Anterior cingulate cortex (tissue), 58 donors: Measurements from ENCODE around the gene SMIM1.

Experiments used
- DNase-seq, 58 donors: peaks; one replicate each; lab custom pipeline; 2025; lab: John Stamatoyannopoulos, UW

Gene SMIM1

GRCh38 chr1:3772715-3773571 is at the start of gene SMIM1:
TSS of gene SMIM1 (plus strand) at chr1:3772749. CDS start at chr1:3775374, 2,625 bp downstream.
- peak in 2 of 58 donors; percentile 10 to 23 for DNase-seq

GRCh38 chr1:3722846-3723245 is 49.7 kb upstream of the SMIM1 start:
- DNase-seq, result no peak

- DNase-seq, result peak in 48 of 58 donors; percentile 9 to 83 (median 50)
Observed at GRCh38 chr1:3724416-3725030, 48.0 kb upstream of the SMIM1 start.

- no peak for DNase-seq
Observed at GRCh38 chr1:3725366-3725765, 47.2 kb upstream of the SMIM1 start.

GRCh38 chr1:3727042-3727824 is 45.3 kb upstream of the SMIM1 start:
- peak in 27 of 58 donors; percentile 10 to 62 (median 33) for DNase-seq

GRCh38 chr1:3727825-3728776 is 44.4 kb upstream of the SMIM1 start:
- DNase-seq, result no peak

GRCh38 chr1:3729594-3730542 is 42.7 kb upstream of the SMIM1 start:
- DNase-seq, result no peak

GRCh38 chr1:3730543-3731247 is 41.9 kb upstream of the SMIM1 start:
- DNase-seq, result no peak

GRCh38 chr1:3731583-3732433 is 40.7 kb upstream of the SMIM1 start:
- peak in 30 of 58 donors; percentile 14 to 68 (median 32) for DNase-seq

GRCh38 chr1:3732434-3733093 is 40.0 kb upstream of the SMIM1 start:
- no peak for DNase-seq

- DNase-seq, result no peak
Observed at GRCh38 chr1:3733094-3733882, 39.3 kb upstream of the SMIM1 start.

- DNase-seq, result no peak
Observed at GRCh38 chr1:3733883-3734589, 38.5 kb upstream of the SMIM1 start.

- DNase-seq, result no peak
Observed at GRCh38 chr1:3734602-3735001, 37.9 kb upstream of the SMIM1 start.

GRCh38 chr1:3735027-3735681 is 37.4 kb upstream of the SMIM1 start:
- no peak for DNase-seq

- no peak for DNase-seq
Observed at GRCh38 chr1:3735688-3736087, 36.9 kb upstream of the SMIM1 start.
